Mesenchymal stem cell (in vitro differentiated cells and primary cell): Measurements from ENCODE around the gene GNPDA2. TPM values are rescaled to one million over a fixed set of nuclear protein-coding genes. Genes with fewer than 3 reads are reported as not detected.

Experiments
- DNase-seq: peaks from one replicate; pipeline ENCODE4 v3.0.0-alpha.2; 2013
- H2AFZ ChIP-seq: one replicate; pipeline ENCODE4 v1.6.1; 2013; ENCODE audit warnings: low read depth, mild to moderate bottlenecking, control low read depth, inconsistent platforms, low read length, moderate library complexity
- H2AK5ac ChIP-seq: 2 replicates; pipeline ENCODE4 v1.6.1; 2013; ENCODE audit warnings: low read length, moderate library complexity, mild to moderate bottlenecking, inconsistent platforms; ENCODE audit not compliant: severe bottlenecking
- H2BK120ac ChIP-seq: one replicate; pipeline ENCODE4 v1.6.1; 2013; ENCODE audit warnings: low read depth, mild to moderate bottlenecking, inconsistent platforms, low read length, moderate library complexity
- H2BK12ac ChIP-seq, 2 experiments: one replicate each; pipeline ENCODE4 v1.6.1; 2013; ENCODE audit warnings: inconsistent platforms in 2 of 2, low read length in 2 of 2, mild to moderate bottlenecking in 2 of 2, moderate library complexity in 2 of 2, control low read depth in 1 of 2
- H2BK15ac ChIP-seq: one replicate; pipeline ENCODE4 v1.6.1; 2013; ENCODE audit warnings: mild to moderate bottlenecking, low read depth, inconsistent platforms; ENCODE audit not compliant: poor library complexity, severe bottlenecking
- H2BK5ac ChIP-seq: 2 replicates; pipeline ENCODE4 v1.6.1; 2013; ENCODE audit warnings: low read depth, mild to moderate bottlenecking, low read length, control low read depth, inconsistent platforms; ENCODE audit not compliant: poor library complexity, severe bottlenecking
- H3K14ac ChIP-seq, 2 experiments: one replicate each; pipeline ENCODE4 v1.6.1; 2013; ENCODE audit warnings: inconsistent platforms in 2 of 2, low read length in 2 of 2, control low read depth in 1 of 2, mild to moderate bottlenecking in 1 of 2, moderate library complexity in 1 of 2
- H3K18ac ChIP-seq, 2 experiments: one replicate each; pipeline ENCODE4 v1.6.1; 2013; ENCODE audit warnings: inconsistent platforms in 2 of 2, low read length in 2 of 2, control low read depth in 1 of 2, low read depth in 1 of 2, mild to moderate bottlenecking in 1 of 2
- H3K23ac ChIP-seq, 2 experiments: one replicate each; pipeline ENCODE4 v1.6.1; 2013; ENCODE audit warnings: inconsistent platforms in 2 of 2, low read length in 2 of 2, mild to moderate bottlenecking in 2 of 2, moderate library complexity in 2 of 2, control low read depth in 1 of 2
- H3K27ac ChIP-seq: 2 replicates; pipeline ENCODE4 v1.5.1; 2013; ENCODE audit warnings: mild to moderate bottlenecking, moderate library complexity, low read length, control low read depth, inconsistent platforms; ENCODE audit not compliant: poor library complexity, severe bottlenecking
- H3K27me3 ChIP-seq, 2 experiments: 2 replicates each; pipeline versions ENCODE4 v1.6.1 to v1.7.0; 2013; ENCODE audit warnings: low read length in 2 of 2, mild to moderate bottlenecking in 2 of 2, moderate library complexity in 2 of 2, control low read depth in 1 of 2, inconsistent platforms in 1 of 2; ENCODE audit not compliant: control insufficient read depth in 1 of 2, insufficient read depth in 1 of 2
- H3K36me3 ChIP-seq, 2 experiments: 2 replicates each; pipeline versions ENCODE4 v1.6.1 to v1.7.0; 2013; ENCODE audit warnings: low read length in 2 of 2, control low read depth in 1 of 2, inconsistent platforms in 1 of 2, low read depth in 1 of 2, mild to moderate bottlenecking in 1 of 2; ENCODE audit not compliant: insufficient read depth in 2 of 2, control insufficient read depth in 1 of 2
- H3K4ac ChIP-seq, 2 experiments: one replicate each; pipeline ENCODE4 v1.6.1; 2013; ENCODE audit warnings: inconsistent platforms in 2 of 2, low read length in 2 of 2, mild to moderate bottlenecking in 2 of 2, moderate library complexity in 2 of 2, control low read depth in 1 of 2, low read depth in 1 of 2
- H3K4me1 ChIP-seq: 2 replicates; pipeline ENCODE4 v1.6.1; 2013; ENCODE audit warnings: low read depth, low read length, control low read depth; ENCODE audit not compliant: control insufficient read depth, insufficient read depth
- H3K4me2 ChIP-seq: 2 replicates; pipeline ENCODE4 v1.6.1; 2013; ENCODE audit warnings: low read length, mild to moderate bottlenecking, inconsistent platforms; ENCODE audit not compliant: poor library complexity, severe bottlenecking
- H3K4me3 ChIP-seq, 2 experiments: 2 replicates each; pipeline versions ENCODE4 v1.5.1 to v1.7.0; 2013; ENCODE audit warnings: low read length in 2 of 2, mild to moderate bottlenecking in 2 of 2, control low read depth in 1 of 2, low read depth in 1 of 2; ENCODE audit not compliant: insufficient read depth in 1 of 2
- H3K79me1 ChIP-seq: replicated peaks from 2 replicates; pipeline ENCODE4 v1.6.1; 2013; ENCODE audit warnings: mild to moderate bottlenecking, control low read depth, low read length, inconsistent platforms; ENCODE audit not compliant: poor library complexity, severe bottlenecking
- H3K9ac ChIP-seq: 2 replicates; pipeline ENCODE4 v1.7.0; 2013; ENCODE audit warnings: mild to moderate bottlenecking, low read length, moderate library complexity
- H3K9me3 ChIP-seq: 2 replicates; pipeline ENCODE4 v1.7.0; 2013; ENCODE audit warnings: mild to moderate bottlenecking, low read length; ENCODE audit not compliant: control insufficient read depth
- H4K8ac ChIP-seq: one replicate; pipeline ENCODE4 v1.6.1; 2013; ENCODE audit warnings: inconsistent platforms, mild to moderate bottlenecking, low read length, moderate library complexity
- H4K91ac ChIP-seq: one replicate; pipeline ENCODE4 v1.6.1; 2013; ENCODE audit warnings: mild to moderate bottlenecking, low read length, inconsistent platforms
- WGBS: methylation state at CpG from one replicate; pipeline ENCODE4 v1.1.7; 2013; ENCODE audit warnings: mixed read lengths; 5-methylcytosine and 5-hydroxymethylcytosine counted together
- polyA plus RNA-seq, 2 experiments: library from polyadenylated mRNA; stranded (reverse); fragments of 200-250 nt; gene quantifications; one replicate each; pipeline ENCODE4 v1.2.3, GENCODE V29; 2013

The GNPDA2 gene
- polyA plus RNA-seq (2013, experiment 1 of 2) = 22.3 TPM
- polyA plus RNA-seq (2013, experiment 2 of 2) = 23.6 TPM

- Histone ChIP-seq H3K4ac (peak within 1 kb of the TSS; percentile 35 to 57), H2BK5ac (no peak within 1 kb of the TSS), H3K79me1 (peaks cover 7% of the 10 kb centered on the region), H3K4me3 (peak within 1 kb of the TSS; percentile 81 to 99), H3K27me3 (no peaks in the 10 kb centered on the region), H2AFZ (peak within 1 kb of the TSS; percentile 43), H2BK120ac (peak within 1 kb of the TSS; percentile 86), H3K4me2 (peak within 1 kb of the TSS; percentile 42), H3K18ac (peak within 1 kb of the TSS; percentile 88 to 90), H4K91ac (peak within 1 kb of the TSS; percentile 90), H2BK12ac (peak within 1 kb of the TSS in 1 of 2 experiments; percentile 38), H3K36me3 (no peaks in the 10 kb centered on the region), H3K23ac (no peak within 1 kb of the TSS), H3K9me3 (no peaks in the 10 kb centered on the region), H3K9ac (peak within 1 kb of the TSS; percentile 94), H3K27ac (peak within 1 kb of the TSS; percentile 51), H2BK15ac (no peak within 1 kb of the TSS), H3K14ac (no peak within 1 kb of the TSS), H3K4me1 (no peaks in the 10 kb centered on the region), H4K8ac (peak within 1 kb of the TSS; percentile 59), H2AK5ac (no peak within 1 kb of the TSS)
- DNase-seq = peak; percentile 92
- WGBS = 1% methylated on average over 46 of the region's 65 CpGs
Measured at GRCh38 chr4:44726038-44726871, at the start of gene GNPDA2. Gene GNPDA2 (minus strand): TSS chr4:44726556. CDS start chr4:44722207, 4,349 bp downstream.

- Histone ChIP-seq H4K91ac (no peak overlapping the region), H3K9ac (no peak overlapping the region), H2AK5ac (no peak overlapping the region), H4K8ac (no peak overlapping the region), H3K9me3 (peaks cover 28% of the 10 kb centered on the region), H2BK15ac (no peak overlapping the region), H3K4ac (no peak overlapping the region), H3K4me3 (no peak overlapping the region), H3K4me1 (no peaks in the 10 kb centered on the region), H2BK120ac (no peak overlapping the region), H2AFZ (no peak overlapping the region), H3K79me1 (no peaks in the 10 kb centered on the region), H3K18ac (no peak overlapping the region), H3K23ac (no peak overlapping the region), H3K4me2 (no peak overlapping the region), H3K27me3 (no peaks in the 10 kb centered on the region), H3K36me3 (no peaks in the 10 kb centered on the region), H3K27ac (no peak overlapping the region), H2BK5ac (no peak overlapping the region), H2BK12ac (no peak overlapping the region), H3K14ac (no peak overlapping the region)
- 91% methylated on average over 6 of the region's 6 CpGs for WGBS
- no peak for DNase-seq
Measured at GRCh38 chr4:44772340-44772739, 46.0 kb upstream of the GNPDA2 start.

- H3K9me3 ChIP-seq = peaks cover 28% of the 10 kb centered on the region
- no peak for DNase-seq
- H3K18ac ChIP-seq = no peak overlapping the region
- no peak overlapping the region for H3K4ac ChIP-seq
- H3K23ac ChIP-seq = no peak overlapping the region
- H2AFZ ChIP-seq = no peak overlapping the region
- H4K8ac ChIP-seq = no peak overlapping the region
- H2BK15ac ChIP-seq = no peak overlapping the region
- H2AK5ac ChIP-seq = no peak overlapping the region
- no peak overlapping the region for H3K4me3 ChIP-seq
- no peak overlapping the region for H2BK5ac ChIP-seq
- H3K27me3 ChIP-seq = no peaks in the 10 kb centered on the region
- H3K36me3 ChIP-seq = no peaks in the 10 kb centered on the region
- no peak overlapping the region for H4K91ac ChIP-seq
- no peak overlapping the region for H3K9ac ChIP-seq
- no peaks in the 10 kb centered on the region for H3K4me1 ChIP-seq
- no peaks in the 10 kb centered on the region for H3K79me1 ChIP-seq
- H3K4me2 ChIP-seq = no peak overlapping the region
- WGBS = 78% methylated on average over 1 of the region's 1 CpG
- H3K27ac ChIP-seq = no peak overlapping the region
- H3K14ac ChIP-seq = no peak overlapping the region
- no peak overlapping the region for H2BK12ac ChIP-seq
- H2BK120ac ChIP-seq = no peak overlapping the region
Measured at GRCh38 chr4:44771789-44772188, 45.4 kb upstream of the GNPDA2 start.

- H2AK5ac ChIP-seq = no peak overlapping the region
- no peaks in the 10 kb centered on the region for H3K36me3 ChIP-seq
- no peak overlapping the region for H3K9ac ChIP-seq
- H3K4ac ChIP-seq = no peak overlapping the region
- H4K8ac ChIP-seq = no peak overlapping the region
- no peak overlapping the region for H2BK5ac ChIP-seq
- no peaks in the 10 kb centered on the region for H3K9me3 ChIP-seq
- H3K79me1 ChIP-seq = no peaks in the 10 kb centered on the region
- H2BK120ac ChIP-seq = no peak overlapping the region
- H3K4me3 ChIP-seq = no peak overlapping the region
- H4K91ac ChIP-seq = no peak overlapping the region
- no peak for DNase-seq
- H2BK15ac ChIP-seq = no peak overlapping the region
- H3K27ac ChIP-seq = no peak overlapping the region
- H2BK12ac ChIP-seq = no peak overlapping the region
- no peak overlapping the region for H3K4me2 ChIP-seq
- no peaks in the 10 kb centered on the region for H3K4me1 ChIP-seq
- H2AFZ ChIP-seq = no peak overlapping the region
- no peaks in the 10 kb centered on the region for H3K27me3 ChIP-seq
- no peak overlapping the region for H3K23ac ChIP-seq
- no peak overlapping the region for H3K18ac ChIP-seq
- no peak overlapping the region for H3K14ac ChIP-seq
Measured at GRCh38 chr4:44766453-44766852, 40.1 kb upstream of the GNPDA2 start.
